GM12874 (cell line): ENCODE results near the gene MEOX1.

ENCODE experiments used
- TF ChIP-seq, protein P1 (sequence below): IDR thresholded peaks from 2 replicates; pipeline ENCODE4 v1.5.1; 2011; ENCODE audit warnings: low read depth, mild to moderate bottlenecking, control low read depth, low read length, moderate library complexity; ENCODE audit not compliant: insufficient read depth

MEOX1 gene

GRCh38 chr17:43701318-43701743, 39.6 kb upstream of the MEOX1 start:
- TF ChIP-seq, protein P1, sequence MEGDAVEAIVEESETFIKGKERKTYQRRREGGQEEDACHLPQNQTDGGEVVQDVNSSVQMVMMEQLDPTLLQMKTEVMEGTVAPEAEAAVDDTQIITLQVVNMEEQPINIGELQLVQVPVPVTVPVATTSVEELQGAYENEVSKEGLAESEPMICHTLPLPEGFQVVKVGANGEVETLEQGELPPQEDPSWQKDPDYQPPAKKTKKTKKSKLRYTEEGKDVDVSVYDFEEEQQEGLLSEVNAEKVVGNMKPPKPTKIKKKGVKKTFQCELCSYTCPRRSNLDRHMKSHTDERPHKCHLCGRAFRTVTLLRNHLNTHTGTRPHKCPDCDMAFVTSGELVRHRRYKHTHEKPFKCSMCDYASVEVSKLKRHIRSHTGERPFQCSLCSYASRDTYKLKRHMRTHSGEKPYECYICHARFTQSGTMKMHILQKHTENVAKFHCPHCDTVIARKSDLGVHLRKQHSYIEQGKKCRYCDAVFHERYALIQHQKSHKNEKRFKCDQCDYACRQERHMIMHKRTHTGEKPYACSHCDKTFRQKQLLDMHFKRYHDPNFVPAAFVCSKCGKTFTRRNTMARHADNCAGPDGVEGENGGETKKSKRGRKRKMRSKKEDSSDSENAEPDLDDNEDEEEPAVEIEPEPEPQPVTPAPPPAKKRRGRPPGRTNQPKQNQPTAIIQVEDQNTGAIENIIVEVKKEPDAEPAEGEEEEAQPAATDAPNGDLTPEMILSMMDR = no peak

- TF ChIP-seq, protein P1 = no peak
Observed at GRCh38 chr17:43699438-43699756, 37.7 kb upstream of the MEOX1 start.

- TF ChIP-seq, protein P1 = no peak
Observed at GRCh38 chr17:43698678-43699437, 37.1 kb upstream of the MEOX1 start.

GRCh38 chr17:43697937-43698336, 36.2 kb upstream of the MEOX1 start:
- TF ChIP-seq, protein P1 = no peak

DNA sequence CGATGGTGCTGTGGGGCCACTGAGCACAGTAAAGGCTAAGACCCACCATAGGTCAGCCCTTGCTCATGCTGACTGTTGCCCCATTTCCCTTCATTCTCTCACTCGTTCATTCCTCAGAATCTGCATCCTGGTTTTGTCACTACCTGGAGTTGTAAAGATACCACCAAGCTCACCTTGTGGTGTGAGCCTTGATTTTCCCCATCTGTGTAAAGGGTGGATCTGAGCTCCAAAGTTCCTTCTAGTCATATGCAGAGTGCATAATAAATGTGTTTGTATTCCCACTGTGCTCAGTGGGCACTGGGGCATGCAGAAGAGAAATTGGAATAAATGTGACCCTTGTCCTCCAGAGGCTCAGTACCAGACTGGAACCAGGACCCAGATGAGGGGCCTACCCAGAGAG, 35.2 kb upstream of the MEOX1 start:
- TF ChIP-seq, protein P1 = no peak

DNA sequence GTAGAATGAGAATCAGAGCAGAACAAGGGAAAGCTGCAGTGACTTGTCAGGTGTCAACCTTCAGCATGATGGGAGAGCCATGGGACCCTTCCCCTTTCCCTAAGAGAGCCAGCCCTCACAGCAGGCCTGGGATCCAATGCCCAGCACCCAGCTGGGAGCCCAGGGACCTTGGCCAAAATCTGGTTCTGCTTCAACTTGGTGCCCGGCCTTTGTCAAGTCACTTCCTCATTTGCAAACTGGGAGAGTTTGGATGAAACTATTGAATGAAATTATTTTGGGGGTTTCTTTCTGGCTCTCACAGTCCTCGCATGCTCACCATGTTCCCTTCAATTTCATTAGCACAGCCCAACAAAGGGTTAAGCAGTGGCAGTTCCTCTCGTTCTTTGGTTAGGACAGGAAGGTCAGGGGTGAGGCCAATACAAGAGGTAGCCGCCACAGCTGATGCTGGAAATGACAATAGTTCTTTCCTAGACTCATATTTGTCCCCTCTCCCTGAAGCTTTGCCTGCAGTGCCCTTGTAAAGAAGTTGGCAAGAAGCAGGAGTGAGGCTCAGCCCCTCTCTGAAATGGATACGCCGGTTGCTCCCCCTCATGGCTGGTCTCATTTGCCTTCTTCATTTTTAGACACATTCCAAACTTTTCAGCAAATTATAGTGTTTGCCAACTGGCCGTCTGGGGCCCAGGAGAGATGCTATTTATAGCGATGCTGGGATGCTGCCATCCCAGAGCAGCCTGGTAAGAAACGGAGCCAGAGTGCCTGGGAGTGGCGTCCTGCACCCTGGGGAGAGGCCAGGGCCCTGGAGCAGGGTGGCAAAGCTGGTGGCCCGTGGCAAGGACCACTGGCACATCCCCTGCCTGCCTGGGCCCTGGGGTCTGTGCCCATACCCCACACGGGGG, 34.5 kb upstream of the MEOX1 start:
- TF ChIP-seq, protein P1 = no peak

GRCh38 chr17:43694081-43694870, 32.6 kb upstream of the MEOX1 start:
- TF ChIP-seq, protein P1 = peak; percentile 79
